Measurements from ENCODE around the gene C1orf21.

GRCh38 chr1:184457500-184457899, 70.7 kb downstream of the C1orf21 start:
- TF ChIP-seq POLR2A (IDR thresholded peaks at IDR 0.05): no peak
- TF ChIP-seq, protein P1, sequence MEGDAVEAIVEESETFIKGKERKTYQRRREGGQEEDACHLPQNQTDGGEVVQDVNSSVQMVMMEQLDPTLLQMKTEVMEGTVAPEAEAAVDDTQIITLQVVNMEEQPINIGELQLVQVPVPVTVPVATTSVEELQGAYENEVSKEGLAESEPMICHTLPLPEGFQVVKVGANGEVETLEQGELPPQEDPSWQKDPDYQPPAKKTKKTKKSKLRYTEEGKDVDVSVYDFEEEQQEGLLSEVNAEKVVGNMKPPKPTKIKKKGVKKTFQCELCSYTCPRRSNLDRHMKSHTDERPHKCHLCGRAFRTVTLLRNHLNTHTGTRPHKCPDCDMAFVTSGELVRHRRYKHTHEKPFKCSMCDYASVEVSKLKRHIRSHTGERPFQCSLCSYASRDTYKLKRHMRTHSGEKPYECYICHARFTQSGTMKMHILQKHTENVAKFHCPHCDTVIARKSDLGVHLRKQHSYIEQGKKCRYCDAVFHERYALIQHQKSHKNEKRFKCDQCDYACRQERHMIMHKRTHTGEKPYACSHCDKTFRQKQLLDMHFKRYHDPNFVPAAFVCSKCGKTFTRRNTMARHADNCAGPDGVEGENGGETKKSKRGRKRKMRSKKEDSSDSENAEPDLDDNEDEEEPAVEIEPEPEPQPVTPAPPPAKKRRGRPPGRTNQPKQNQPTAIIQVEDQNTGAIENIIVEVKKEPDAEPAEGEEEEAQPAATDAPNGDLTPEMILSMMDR (IDR thresholded peaks at IDR 0.05): no peak
